GM19397 (cell line): Measurements from ENCODE around the gene USP25.

ENCODE experiments used
- ATAC-seq: cut with Tn5 transposase; IDR thresholded peaks from one replicate; pipeline ENCODE4 v1.9.1; 2021; ENCODE audit warnings: mild to moderate bottlenecking, moderate library complexity; ENCODE audit not compliant: unreplicated experiment

Gene USP25

GRCh38 chr21:15850645-15851044, 120.9 kb downstream of the USP25 start:
- no peak for ATAC-seq

GRCh38 chr21:15852146-15852545, 122.4 kb downstream of the USP25 start:
- no peak for ATAC-seq

GRCh38 chr21:15853126-15853525, 123.3 kb downstream of the USP25 start:
- no peak for ATAC-seq

GRCh38 chr21:15856813-15857212, 127.0 kb downstream of the USP25 start:
- no peak for ATAC-seq

- ATAC-seq, result no peak
These were observed 128.0 kb downstream of the USP25 start for GRCh38 chr21:15857740-15858139.

GRCh38 chr21:15860541-15860940, 130.8 kb downstream of the USP25 start:
- ATAC-seq, result no peak

GRCh38 chr21:15868940-15869339, 139.2 kb downstream of the USP25 start:
- ATAC-seq, result no peak

- peak; percentile 75 for ATAC-seq
These were observed 141.0 kb downstream of the USP25 start for GRCh38 chr21:15870819-15871218.

- no peak for ATAC-seq
These were observed 142.5 kb downstream of the USP25 start for GRCh38 chr21:15872236-15872635.

GRCh38 chr21:15874615-15875014, 144.8 kb downstream of the USP25 start:
- ATAC-seq, result no peak

- no peak for ATAC-seq
These were observed 145.5 kb downstream of the USP25 start for GRCh38 chr21:15875286-15875685.

- ATAC-seq, result no peak
These were observed 164.1 kb downstream of the USP25 start for GRCh38 chr21:15893902-15894301.

- ATAC-seq, result no peak
These were observed 164.8 kb downstream of the USP25 start for GRCh38 chr21:15894596-15894995.

GRCh38 chr21:15895142-15896106, 165.6 kb downstream of the USP25 start:
- ATAC-seq, result no peak

- no peak for ATAC-seq
These were observed 166.7 kb downstream of the USP25 start for GRCh38 chr21:15896501-15896900.

- ATAC-seq, result no peak
These were observed 174.6 kb downstream of the USP25 start for GRCh38 chr21:15904389-15904788.

GRCh38 chr21:15908187-15908586, 178.4 kb downstream of the USP25 start:
- no peak for ATAC-seq

GRCh38 chr21:15928196-15928595, 198.4 kb downstream of the USP25 start:
- ATAC-seq, result no peak

- no peak for ATAC-seq
These were observed 199.1 kb downstream of the USP25 start for GRCh38 chr21:15928686-15929425.

GRCh38 chr21:15929536-15929935, 199.8 kb downstream of the USP25 start:
- no peak for ATAC-seq
